Stimulated activated CD4-positive, alpha-beta T cell treated with anti-CD3 and anti-CD28 coated beads, Interleukin-4, amount 100 ng/mL, for 24 hours (primary cell): ENCODE data around the gene HK3.

Experiments used
- DNase-seq: peaks from one replicate; pipeline ENCODE4 v3.0.0-alpha.2; 2020

The HK3 gene

DNA sequence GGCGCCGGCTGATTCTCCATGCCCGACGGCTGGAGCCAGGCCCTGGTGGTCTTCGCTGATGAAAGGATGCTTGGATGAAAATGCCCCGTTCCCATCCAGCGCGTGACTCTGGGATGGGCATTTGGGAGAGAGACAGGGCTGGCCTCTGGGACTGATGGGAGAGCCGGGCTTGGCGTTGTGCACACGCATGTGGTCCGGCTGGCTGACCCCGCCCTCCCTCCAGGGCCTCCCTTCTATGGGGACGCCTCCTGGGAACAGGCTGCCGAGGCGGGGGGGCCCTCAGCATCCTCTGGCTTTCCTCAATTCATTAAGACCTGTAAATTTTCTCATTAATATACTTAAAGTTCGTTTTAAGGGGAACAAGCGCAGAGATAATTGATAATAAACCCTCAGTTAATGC is 52.0 kb downstream of the HK3 start:
- no peak for DNase-seq

DNA sequence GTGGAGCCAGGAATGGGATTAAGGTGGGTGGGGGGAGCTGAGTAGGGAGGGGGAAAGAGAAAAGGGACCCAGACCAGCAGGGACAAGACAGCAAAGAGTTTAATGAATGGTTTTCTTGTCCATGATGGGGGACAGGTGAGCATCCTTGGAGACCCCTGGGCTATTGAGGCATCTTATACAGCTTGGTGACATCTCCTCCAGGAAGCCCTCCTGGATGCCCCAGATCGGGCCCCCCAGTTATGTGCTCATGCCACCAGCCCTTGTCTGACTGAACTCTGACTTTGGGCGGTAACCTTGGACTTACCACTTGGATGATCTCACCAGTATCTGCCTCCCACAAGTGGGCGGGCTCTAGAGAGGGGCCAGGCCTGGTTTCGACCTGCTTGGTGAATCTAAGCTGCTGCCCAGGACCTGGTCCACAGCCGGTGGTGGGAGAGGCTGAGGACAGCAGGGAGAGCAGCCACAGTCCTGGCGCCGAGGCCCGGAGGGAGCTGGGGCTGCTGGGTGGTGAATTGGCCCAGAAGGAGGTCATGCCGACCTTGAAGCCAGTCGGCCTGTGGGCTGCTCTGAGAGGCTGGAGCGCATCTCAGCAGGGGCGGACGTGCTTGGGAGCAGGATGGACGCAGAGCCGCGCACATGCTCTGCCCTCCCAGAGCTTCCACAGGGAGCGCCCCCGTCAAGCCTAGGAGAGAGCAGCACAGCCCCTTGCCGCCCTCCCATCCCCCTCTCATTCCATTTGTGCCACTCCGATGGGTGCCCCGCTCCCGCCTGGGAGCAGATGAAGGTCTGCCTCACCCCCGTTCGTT is 52.6 kb downstream of the HK3 start:
- no peak for DNase-seq

- DNase-seq, result no peak
Observed at GRCh38 chr5:176845392-176845713, 53.8 kb downstream of the HK3 start.

- DNase-seq, result no peak
Observed at GRCh38 chr5:176844706-176845391, 54.3 kb downstream of the HK3 start.

DNA sequence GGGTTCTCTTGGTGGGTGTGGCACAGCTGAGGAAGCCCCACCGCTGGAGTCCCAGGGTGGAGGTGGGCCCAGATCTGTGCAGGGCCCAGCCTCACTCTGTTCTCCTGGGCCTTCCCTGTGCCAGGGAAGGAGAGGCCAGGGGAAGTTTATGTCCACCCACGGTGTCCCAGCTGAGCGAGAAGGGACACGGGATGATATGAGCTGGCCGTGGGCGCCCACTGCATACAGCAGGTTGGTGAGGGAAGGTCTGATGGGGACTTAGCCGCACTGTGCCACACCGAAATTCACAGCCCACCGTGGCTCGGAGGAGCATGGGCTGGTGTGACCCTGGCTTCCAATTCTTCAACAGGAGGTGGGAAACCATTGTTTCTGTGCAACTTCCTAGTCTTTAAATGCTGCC is 54.9 kb downstream of the HK3 start:
- DNase-seq, result no peak

DNA sequence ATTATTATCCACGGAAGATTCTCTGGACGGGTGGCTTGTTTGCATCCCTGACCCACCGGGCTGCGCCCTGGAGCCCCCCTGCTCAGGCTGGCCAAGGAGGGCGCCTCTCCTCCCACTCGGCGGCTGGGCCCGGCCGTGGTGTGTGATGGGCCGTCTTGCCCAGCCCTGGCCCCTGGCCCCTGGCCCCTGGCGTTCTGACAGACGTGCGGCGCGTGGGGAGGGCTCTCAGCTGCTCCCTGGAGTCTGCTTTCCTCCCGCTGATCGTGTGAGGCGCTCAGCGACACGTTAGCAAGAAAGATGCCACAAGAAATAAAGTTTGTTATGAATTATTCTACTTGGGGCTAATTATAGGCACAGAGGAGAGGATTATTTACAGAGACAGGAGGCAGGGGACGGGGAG is 55.5 kb downstream of the HK3 start:
- DNase-seq, result no peak

GRCh38 chr5:176837707-176838115 is 61.4 kb downstream of the HK3 start:
- peak; percentile 75 for DNase-seq

DNA sequence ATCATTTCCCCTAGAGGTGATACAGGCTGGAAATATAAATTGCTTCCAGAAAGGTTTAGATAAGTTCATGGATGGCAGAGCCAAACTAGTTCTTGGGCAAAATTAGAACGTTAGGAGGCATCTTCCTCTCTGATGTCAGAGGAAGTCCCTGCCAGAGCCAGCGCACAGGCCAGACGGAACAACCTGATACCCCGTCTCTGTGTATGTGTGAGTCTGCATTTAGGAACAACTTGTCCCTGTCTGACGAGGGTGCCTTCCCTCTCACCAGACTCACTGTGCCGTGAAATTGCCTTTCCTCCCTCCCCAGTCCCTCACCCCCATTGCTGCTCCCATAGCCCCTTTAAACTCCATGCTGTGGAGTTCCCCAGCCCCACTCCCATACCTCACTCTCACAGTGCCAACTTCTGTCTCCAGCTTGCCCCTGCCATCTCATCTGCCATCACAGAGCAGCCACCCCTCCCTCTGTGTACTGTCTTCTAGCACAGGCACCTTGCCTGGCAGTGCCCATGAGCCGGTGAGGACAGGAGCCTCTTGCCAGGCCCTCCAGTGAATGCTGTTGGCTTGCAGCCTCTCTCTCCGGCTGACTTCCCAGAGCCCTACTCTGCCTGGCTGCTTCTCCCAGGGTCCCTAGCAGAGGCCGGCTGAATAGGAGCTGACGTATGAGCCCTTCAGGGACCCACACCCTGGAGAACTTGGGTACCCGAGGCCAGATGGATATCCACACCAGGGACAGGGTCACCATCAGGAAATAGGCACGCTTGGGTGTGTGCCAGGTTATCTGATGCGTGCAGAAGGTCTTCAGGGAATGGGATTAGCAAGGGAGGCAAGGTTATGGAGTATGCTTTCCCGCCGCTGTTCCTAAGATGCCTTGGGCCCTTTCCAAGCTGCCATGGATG is 62.1 kb downstream of the HK3 start:
- no peak for DNase-seq

- no peak for DNase-seq
Observed at GRCh38 chr5:176835918-176836317, 63.2 kb downstream of the HK3 start.

- no peak for DNase-seq
Observed at GRCh38 chr5:176833286-176833685, 65.9 kb downstream of the HK3 start.

GRCh38 chr5:176832162-176832561 is 67.0 kb downstream of the HK3 start:
- DNase-seq, result no peak

- DNase-seq, result no peak
Observed at GRCh38 chr5:176831425-176831824, 67.7 kb downstream of the HK3 start.

DNA sequence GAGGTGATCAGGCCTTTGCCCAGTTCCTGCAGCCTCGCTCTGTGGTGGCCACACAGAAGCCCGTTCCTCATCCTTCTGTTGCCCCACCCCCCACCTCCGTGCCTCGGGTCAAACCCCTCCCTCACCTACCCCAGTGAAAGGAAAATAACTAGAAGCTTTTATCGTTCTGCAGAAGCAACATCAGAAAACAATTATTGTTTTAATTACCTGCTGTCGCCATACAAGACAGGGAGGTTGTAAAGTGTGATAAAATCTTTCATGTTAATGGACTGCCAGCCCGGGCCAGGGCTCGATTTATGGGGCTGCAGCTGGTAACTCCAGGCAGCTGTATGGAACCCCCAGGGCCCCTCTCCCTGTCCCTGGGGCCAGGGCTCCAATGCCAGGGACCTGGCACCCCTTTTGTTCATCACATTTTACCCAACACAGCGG is 68.1 kb downstream of the HK3 start:
- DNase-seq, result no peak
